ENCODE measurements around the gene RGS8.

DNA sequence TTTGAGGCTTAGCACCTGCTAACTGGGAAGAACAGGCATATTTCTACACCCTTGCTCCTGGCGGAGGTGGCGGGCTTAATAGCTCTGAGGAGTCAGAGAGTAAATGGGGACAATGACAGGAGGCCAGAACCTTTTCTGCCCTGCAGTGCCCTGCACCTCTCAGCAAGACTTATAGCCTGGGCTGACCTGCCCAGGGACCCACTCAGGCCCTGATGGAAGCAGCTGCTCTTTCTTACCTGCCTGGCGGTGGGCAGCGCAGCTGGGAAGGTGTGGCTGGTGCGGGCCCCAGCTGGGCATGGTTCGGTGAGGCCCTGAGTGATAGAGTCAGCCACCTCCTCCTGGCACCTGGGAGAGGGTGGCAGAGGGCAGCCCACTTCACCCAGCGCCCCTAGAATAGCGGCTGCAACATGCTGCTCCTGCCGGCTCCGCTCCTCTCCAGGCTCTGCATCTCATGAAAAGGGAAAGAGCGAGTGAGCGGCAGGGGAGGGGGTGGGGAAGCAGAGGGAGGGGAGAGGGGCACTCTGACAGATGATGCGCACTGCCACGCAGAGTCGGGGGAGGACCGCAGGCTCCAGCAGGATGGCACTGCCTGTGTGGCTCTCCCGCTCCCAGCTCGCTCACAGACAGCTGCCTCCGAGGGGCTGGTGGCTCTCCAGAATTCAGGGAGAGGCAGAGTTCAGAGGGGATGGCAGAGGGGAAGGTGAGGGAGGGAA, at the start of gene RGS8:
- TF ChIP-seq ELF4 (IDR thresholded peaks at IDR 0.05), result no peak
- TF ChIP-seq L3MBTL2 (conservative IDR thresholded peaks at IDR 0.05), result no peak
- no peak for TF ChIP-seq HDGF (IDR thresholded peaks at IDR 0.05; ENCODE audit: borderline replicate concordance)
- TF ChIP-seq ARNT (IDR thresholded peaks at IDR 0.05), result no peak
- no peak for TF ChIP-seq TARDBP (IDR thresholded peaks at IDR 0.05)
- no peak for TF ChIP-seq FOXM1 (IDR thresholded peaks at IDR 0.05; ENCODE audit: borderline replicate concordance)
- no peak for TF ChIP-seq ZNF384 (IDR thresholded peaks at IDR 0.05)
- no peak for TF ChIP-seq PKNOX1 (IDR thresholded peaks at IDR 0.05)
- TF ChIP-seq BHLHE40 (IDR thresholded peaks at IDR 0.05; ENCODE audit: borderline replicate concordance), result no peak
- TF ChIP-seq FOXK2 (IDR thresholded peaks at IDR 0.05), result no peak
- no peak for TF ChIP-seq LEF1 (IDR thresholded peaks at IDR 0.05; ENCODE audit: borderline replicate concordance)

Measured in HEK293T (cell line).